GM21447 (cell line): ENCODE data around the gene RGS9.
"Not testable (repeated sequence)": the region's sequence is repeated elsewhere in the genome, so short reads cannot be mapped to it uniquely, and the experiment has no call there.

Experiments
- ATAC-seq: cut with Tn5 transposase; IDR thresholded peaks from one replicate; pipeline ENCODE4 v1.9.1; 2021; ENCODE audit not compliant: unreplicated experiment

RGS9 gene

GRCh38 chr17:65137021-65137939 is at the start of gene RGS9:
RGS9 (plus strand) TSS chr17:65137370; CDS start chr17:65137541, 171 bp downstream.
- peak; percentile 85 for ATAC-seq

DNA sequence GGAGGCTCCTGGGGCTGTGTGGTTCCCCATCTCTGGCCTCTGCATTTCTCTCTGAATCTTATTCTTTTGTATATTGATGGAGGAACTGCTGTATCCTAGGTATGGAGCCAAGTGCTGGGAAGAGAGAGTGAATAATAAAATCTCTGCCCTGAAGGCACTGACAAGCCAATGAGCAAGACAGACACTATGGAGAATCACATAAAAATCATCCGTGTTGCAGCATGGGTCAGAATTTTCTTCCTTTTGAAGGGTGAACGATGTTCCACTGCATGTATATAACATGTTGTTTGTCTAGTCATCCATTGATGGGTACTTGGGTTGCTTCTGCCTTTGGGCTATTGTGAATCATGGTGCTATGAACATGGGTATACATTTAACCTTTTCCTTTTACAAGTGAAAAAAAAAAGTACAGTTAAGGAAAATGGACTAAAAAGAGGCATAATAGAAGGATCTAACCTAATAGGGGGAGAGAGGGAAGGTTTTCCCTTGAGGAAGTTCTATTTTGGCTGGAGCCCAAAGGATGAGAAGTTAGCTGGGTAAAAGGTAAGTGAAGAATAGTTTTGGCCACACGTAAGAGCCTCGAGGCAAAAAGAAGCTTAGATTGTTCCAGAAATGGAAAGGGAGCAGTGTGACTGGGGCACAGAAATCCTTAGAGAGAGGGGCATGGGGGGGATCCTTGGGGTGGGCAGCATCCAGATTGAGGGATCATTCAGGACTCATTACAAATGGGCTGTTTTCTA is 48.4 kb upstream of the RGS9 start:
- ATAC-seq, result no peak

GRCh38 chr17:65092262-65092661 is 44.9 kb upstream of the RGS9 start:
- ATAC-seq, result no peak

DNA sequence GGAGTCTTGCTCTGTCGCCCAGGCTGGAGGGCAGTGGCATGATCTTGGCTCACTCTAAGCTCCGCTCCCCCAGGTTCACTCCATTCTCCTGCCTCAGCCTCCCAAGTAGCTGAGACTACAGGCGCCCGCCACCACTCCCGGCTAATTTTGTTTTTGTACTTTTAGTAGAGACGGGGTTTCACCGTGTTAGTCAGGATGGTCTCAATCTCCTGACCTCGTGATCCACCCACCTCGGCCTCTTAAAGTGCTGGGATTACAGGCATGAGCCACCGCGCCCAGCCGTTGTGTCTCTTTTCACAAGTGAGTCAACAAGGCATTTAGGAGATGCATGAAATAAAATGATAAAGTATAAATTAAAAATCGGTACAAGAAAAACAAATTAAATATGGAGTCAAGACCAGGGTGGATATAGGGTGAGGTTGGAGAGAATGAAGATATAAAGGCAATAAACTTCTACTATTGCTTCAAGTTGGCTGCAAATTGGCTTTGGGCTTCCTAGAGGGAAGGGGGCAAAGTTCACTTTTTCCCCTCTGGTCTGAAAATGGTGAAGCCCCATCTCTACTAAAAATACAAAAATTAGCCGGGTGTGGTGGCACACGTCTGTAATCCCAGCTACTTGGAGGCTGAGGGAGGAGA is 44.3 kb upstream of the RGS9 start:
- not testable (repeated sequence) for ATAC-seq

- ATAC-seq, result no peak
These were observed 43.2 kb upstream of the RGS9 start for GRCh38 chr17:65093930-65094329.

GRCh38 chr17:65095465-65095864 is 41.7 kb upstream of the RGS9 start:
- ATAC-seq, result no peak

GRCh38 chr17:65096382-65096781 is 40.8 kb upstream of the RGS9 start:
- not testable (repeated sequence) for ATAC-seq

GRCh38 chr17:65097110-65097509 is 40.1 kb upstream of the RGS9 start:
- no peak for ATAC-seq

GRCh38 chr17:65099475-65099874 is 37.7 kb upstream of the RGS9 start:
- no peak for ATAC-seq

- peak; percentile 85 for ATAC-seq
These were observed 37.2 kb upstream of the RGS9 start for GRCh38 chr17:65099941-65100315.

DNA sequence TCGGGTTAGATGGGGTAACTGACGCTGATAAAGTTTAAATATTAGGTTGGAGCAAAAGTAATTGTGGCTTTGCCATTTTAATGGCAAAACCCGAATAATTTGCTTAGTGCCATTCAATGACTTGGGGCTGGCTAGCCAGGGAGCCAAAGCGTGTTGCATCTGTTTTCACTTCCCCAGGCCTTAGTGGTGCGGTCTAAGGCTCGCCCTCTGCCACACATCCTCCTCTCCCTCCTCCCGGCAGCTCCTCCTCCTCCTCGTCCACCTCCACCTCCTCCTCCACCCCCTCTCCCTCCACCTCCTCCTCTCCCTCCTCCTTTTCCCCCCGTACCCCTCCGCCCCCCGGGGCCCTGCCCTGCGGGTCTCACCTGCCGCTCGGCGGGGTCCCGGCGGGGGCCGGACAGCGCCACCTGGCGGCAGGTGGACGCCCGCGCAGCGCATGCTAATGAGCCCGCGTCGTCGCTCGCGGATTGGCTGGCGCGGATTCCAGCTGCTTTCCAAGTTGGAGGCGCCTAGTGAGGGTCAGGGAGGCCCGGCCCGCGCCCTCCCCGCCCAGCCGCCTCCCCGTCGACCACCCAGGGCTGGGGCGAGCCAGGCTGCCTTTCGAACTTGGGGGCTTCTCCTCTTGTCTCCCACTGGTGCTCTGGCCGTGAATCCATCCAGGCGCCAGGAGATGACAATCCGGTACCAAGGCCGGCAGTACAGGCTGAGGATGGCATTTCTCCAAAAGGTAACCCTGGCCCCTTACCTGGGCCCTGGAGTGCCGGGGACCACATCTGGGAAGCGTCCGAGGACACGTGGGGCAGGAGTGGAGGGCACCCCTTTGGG is 36.6 kb upstream of the RGS9 start:
- ATAC-seq, result peak; percentile 74

- ATAC-seq, result no peak
These were observed 35.8 kb upstream of the RGS9 start for GRCh38 chr17:65101371-65101770.

- ATAC-seq, result no peak
These were observed 34.9 kb upstream of the RGS9 start for GRCh38 chr17:65102235-65102634.

GRCh38 chr17:65102788-65103187 is 34.4 kb upstream of the RGS9 start:
- no peak for ATAC-seq

DNA sequence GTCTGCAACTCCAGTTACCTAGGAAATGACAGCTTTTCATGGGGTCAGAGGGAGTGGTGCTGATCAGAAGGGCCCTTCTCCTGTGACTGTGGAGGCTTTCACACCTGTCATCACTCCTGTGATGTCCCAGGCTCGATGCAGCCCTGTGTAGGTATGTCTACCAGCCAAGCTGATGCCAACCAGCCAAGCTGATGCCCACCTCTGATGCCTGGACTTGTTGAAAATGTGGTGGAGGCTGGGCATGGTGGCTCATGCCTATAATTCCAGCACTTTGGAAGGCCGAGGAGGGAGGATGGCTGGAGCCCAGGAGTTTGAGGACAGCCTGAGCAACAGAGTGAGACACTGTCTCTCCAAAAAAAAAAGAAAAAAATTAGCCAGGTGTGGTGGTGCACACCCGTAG is 33.7 kb upstream of the RGS9 start:
- ATAC-seq, result no peak

GRCh38 chr17:65103896-65104295 is 33.3 kb upstream of the RGS9 start:
- no peak for ATAC-seq

GRCh38 chr17:65104541-65104940 is 32.6 kb upstream of the RGS9 start:
- ATAC-seq, result no peak

GRCh38 chr17:65104973-65105372 is 32.2 kb upstream of the RGS9 start:
- ATAC-seq, result no peak

GRCh38 chr17:65108152-65108551 is 29.0 kb upstream of the RGS9 start:
- no peak for ATAC-seq

- no peak for ATAC-seq
These were observed 27.6 kb upstream of the RGS9 start for GRCh38 chr17:65109543-65109942.
